ENCODE results near the gene BOLL. TPM values are rescaled to one million over a fixed set of nuclear protein-coding genes. Genes with fewer than 3 reads are reported as not detected.

Gene BOLL
- total RNA-seq, 1 donor from 2014 or later: not detected

GRCh38 chr2:197677483-197677882 is 107.6 kb downstream of the BOLL start:
- Histone ChIP-seq H3K4me1 (peaks cover 16% of the 10 kb centered on the region), H3K4me3 (no peak overlapping the region), H3K9me3 (no peaks in the 10 kb centered on the region), H3K27ac (peak overlapping the region; percentile 86), H3K27me3 (no peaks in the 10 kb centered on the region), H3K36me3 (no peaks in the 10 kb centered on the region)
- TF ChIP-seq POLR2AphosphoS5 (IDR thresholded peaks at IDR 0.05; ENCODE audit: insufficient read depth in 1 of 2, low read depth in 1 of 2) (no peak), POLR2A (IDR thresholded peaks at IDR 0.05) (no peak), CTCF (IDR thresholded peaks at IDR 0.05) (no peak)
- no peak for DNase-seq (ENCODE audit: extremely low spot score in 2 of 2)
- intact Hi-C loops (cut with DNase I): no loop called here

GRCh38 chr2:197677056-197677455 is 108.1 kb downstream of the BOLL start:
- Histone ChIP-seq H3K4me3 (no peak overlapping the region), H3K9me3 (no peaks in the 10 kb centered on the region), H3K4me1 (peaks cover 16% of the 10 kb centered on the region), H3K27ac (peak overlapping the region; percentile 86), H3K27me3 (no peaks in the 10 kb centered on the region), H3K36me3 (no peaks in the 10 kb centered on the region)
- DNase-seq (ENCODE audit: extremely low spot score in 2 of 2): no peak
- TF ChIP-seq CTCF (IDR thresholded peaks at IDR 0.05) (no peak), POLR2A (IDR thresholded peaks at IDR 0.05) (no peak)
- intact Hi-C loops (cut with DNase I): no loop called here

Other genes with a start within 250 kb of the BOLL start
- 10.8 TPM for gene RFTN2, start 109.7 kb downstream of the BOLL start, total RNA-seq
- 8.3 TPM for gene MARS2, start 80.0 kb downstream of the BOLL start, total RNA-seq
- gene PLCL1, start 19.3 kb upstream of the BOLL start, total RNA-seq: 6.6 TPM

Measured in vagina (tissue), 2 donors.